Stimulated activated CD8-positive, alpha-beta memory T cell treated with anti-CD3 and anti-CD28 coated beads, Interleukin-4, amount 100 ng/mL, for 4 hours (primary cell): ENCODE results near the gene GSTO2.

Source experiments
- DNase-seq, 2 donors: peaks; one replicate each; pipeline ENCODE4 v3.0.0-alpha.2; 2020; ENCODE audit warnings: low read depth in 2 of 2, low spot score in 1 of 2

Gene GSTO2

GRCh38 chr10:104307576-104308438 is 38.8 kb downstream of the GSTO2 start:
- no peak for DNase-seq

GRCh38 chr10:104308439-104308903 is 39.5 kb downstream of the GSTO2 start:
- no peak for DNase-seq

- DNase-seq, result no peak
These were observed 41.3 kb downstream of the GSTO2 start for GRCh38 chr10:104309980-104310978.

GRCh38 chr10:104311184-104311720 is 42.3 kb downstream of the GSTO2 start:
- DNase-seq, result no peak

- no peak for DNase-seq
These were observed 45.9 kb downstream of the GSTO2 start for GRCh38 chr10:104314591-104315485.

- no peak for DNase-seq
These were observed 46.5 kb downstream of the GSTO2 start for GRCh38 chr10:104315486-104315921.

GRCh38 chr10:104316321-104317099 is 47.5 kb downstream of the GSTO2 start:
- no peak for DNase-seq

GRCh38 chr10:104317269-104317710 is 48.3 kb downstream of the GSTO2 start:
- DNase-seq, result no peak

GRCh38 chr10:104317726-104318299 is 48.8 kb downstream of the GSTO2 start:
- no peak for DNase-seq

- no peak for DNase-seq
These were observed 49.3 kb downstream of the GSTO2 start for GRCh38 chr10:104318326-104318725.

- DNase-seq, result no peak
These were observed 50.1 kb downstream of the GSTO2 start for GRCh38 chr10:104318810-104319741.

- DNase-seq, result no peak
These were observed 52.2 kb downstream of the GSTO2 start for GRCh38 chr10:104321226-104321625.

GRCh38 chr10:104321725-104322415 is 52.9 kb downstream of the GSTO2 start:
- DNase-seq, result no peak

GRCh38 chr10:104322416-104322782 is 53.4 kb downstream of the GSTO2 start:
- no peak for DNase-seq

- no peak for DNase-seq
These were observed 54.1 kb downstream of the GSTO2 start for GRCh38 chr10:104323085-104323484.

GRCh38 chr10:104323760-104324201 is 54.8 kb downstream of the GSTO2 start:
- DNase-seq, result no peak

- DNase-seq, result no peak
These were observed 55.3 kb downstream of the GSTO2 start for GRCh38 chr10:104324221-104324686.
